HepG2 (cell line): Measurements from ENCODE around the gene KAZN. TPM values are rescaled to one million over a fixed set of nuclear protein-coding genes. Genes with fewer than 3 reads are reported as not detected.

Experiments
- ATAC-seq: fragments of 200-7000 bp; cut with Tn5 transposase; 3 replicates; pipeline ENCODE4 v1.9.1; 2020; ENCODE audit warnings: mild to moderate bottlenecking, moderate library complexity
- BruUV-seq: library from RNA; stranded (reverse); fragments of 400-500 nt; replicated peaks from 2 replicates; lab custom pipeline; 2021; lab: Mats Ljungman, UMichigan
- CTCF ChIA-PET: fragments of 300-600 bp; formaldehyde crosslinking; extraction: SDS; loops from one replicate; lab custom pipeline; 2021; ENCODE audit warnings: low total read pairs, inconsistent platforms, low intra/inter-chr PET ratio; lab: Yijun Ruan, JAX
- POLR2A ChIA-PET: fragments of 350-600 bp; sonication (Branson Sonifier 250); formaldehyde crosslinking; loops from one replicate; lab custom pipeline; 2020; ENCODE audit warnings: antibody characterized with exemption, inconsistent platforms; lab: Yijun Ruan, JAX
- DNase-seq: peaks from one replicate; pipeline ENCODE4 v3.0.0-alpha.2; 2015; ENCODE audit warnings: low spot score
- FAIRE-seq: peaks from 3 replicates; lab custom pipeline; 2011; peaks lifted over from hg19 to GRCh38; lab: Jason Lieb, UNC
- H2AFZ ChIP-seq: one replicate; pipeline ENCODE4 v1.6.1; 2011; ENCODE audit warnings: low read length, inconsistent platforms
- H3K27ac ChIP-seq: fragments of 300-600 bp; 3 replicates; pipeline ENCODE4 v1.8.0; 2011; ENCODE audit warnings: mixed run types, mild to moderate bottlenecking, mixed read lengths, low read length, inconsistent platforms; ENCODE audit not compliant: insufficient read depth; ENCODE audit errors: extremely low read length
- H3K27me3 ChIP-seq, 2 experiments: fragments of 200-600 bp in 1 of 2; 2 replicates in 1 of 2; 3 replicates in 1 of 2; pipeline versions ENCODE4 v1.6.0 to v1.8.0; 2011; ENCODE audit warnings: low read length in 2 of 2, mild to moderate bottlenecking in 2 of 2, moderate library complexity in 2 of 2, inconsistent platforms in 1 of 2; ENCODE audit not compliant: insufficient read depth in 2 of 2, control insufficient read depth in 1 of 2
- H3K36me3 ChIP-seq, 2 experiments: fragments of 200-600 bp in 1 of 2; replicated peaks in 1 of 2; 2 replicates in 1 of 2; 3 replicates in 1 of 2; pipeline versions ENCODE4 v1.5.1 to v1.8.0; 2011; ENCODE audit warnings: low read length in 2 of 2, inconsistent platforms in 1 of 2; ENCODE audit not compliant: insufficient read depth in 2 of 2, control insufficient read depth in 1 of 2
- H3K4me1 ChIP-seq: 2 replicates; pipeline ENCODE4 v1.5.1; 2012; ENCODE audit warnings: low read length, inconsistent platforms; ENCODE audit not compliant: insufficient read depth
- H3K4me2 ChIP-seq: 2 replicates; pipeline ENCODE4 v1.6.0; 2011; ENCODE audit warnings: low read depth, low read length, inconsistent platforms
- H3K4me3 ChIP-seq, 3 experiments: fragments of 200-600 bp in 1 of 3; sonication (generic), shearing (Covaris generic) in 1 of 3; replicated peaks in 1 of 3; 2 replicates each; pipeline ENCODE4 v1.5.1; 2011 to 2016; ENCODE audit warnings: low read length in 3 of 3, inconsistent platforms in 2 of 3, low read depth in 2 of 3, mild to moderate bottlenecking in 2 of 3, control low read depth in 1 of 3, mixed read lengths in 1 of 3; ENCODE audit not compliant: insufficient read depth in 1 of 3
- H3K79me2 ChIP-seq: one replicate; pipeline ENCODE4 v1.6.1; 2011; ENCODE audit warnings: low read length, inconsistent platforms; ENCODE audit not compliant: insufficient read depth
- H3K9ac ChIP-seq: 2 replicates; pipeline ENCODE4 v1.6.0; 2011; ENCODE audit warnings: mild to moderate bottlenecking, low read depth, low read length, inconsistent platforms; ENCODE audit not compliant: insufficient read depth
- H3K9me3 ChIP-seq: 2 replicates; pipeline ENCODE4 v1.5.1; 2012; ENCODE audit warnings: mild to moderate bottlenecking, low read length
- H4K20me1 ChIP-seq: 2 replicates; pipeline ENCODE4 v1.6.0; 2011; ENCODE audit warnings: inconsistent platforms, mild to moderate bottlenecking, low read length, moderate library complexity; ENCODE audit not compliant: insufficient read depth
- CAMTA2 ChIP-seq: sonication (generic); formaldehyde crosslinking; IDR thresholded peaks from 2 replicates; pipeline ENCODE4 v1.4.0; 2020; ENCODE audit warnings: mild to moderate bottlenecking, missing genetic modification reagents, borderline replicate concordance
- CCDC6 ChIP-seq: sonication (generic); formaldehyde crosslinking; IDR thresholded peaks from 2 replicates; pipeline ENCODE4 v1.8.1; 2022; ENCODE audit warnings: mild to moderate bottlenecking, missing genetic modification reagents, moderate library complexity
- GATA4 ChIP-seq: sonication (generic); IDR thresholded peaks from 2 replicates; pipeline ENCODE4 v1.6.1; 2016; ENCODE audit warnings: antibody characterized with exemption, low read depth, borderline replicate concordance
- IRF1 ChIP-seq: sonication (generic); formaldehyde crosslinking; IDR thresholded peaks from 2 replicates; pipeline ENCODE4 v1.4.0; 2020; ENCODE audit warnings: low read depth, mild to moderate bottlenecking, missing genetic modification reagents
- MLX ChIP-seq: IDR thresholded peaks from 2 replicates; pipeline ENCODE4 v1.6.1; 2016
- PITX1 ChIP-seq: sonication (generic); formaldehyde crosslinking; IDR thresholded peaks from 2 replicates; pipeline ENCODE4 v1.5.1; 2020; ENCODE audit warnings: mild to moderate bottlenecking, missing genetic modification reagents
- SMARCC2 ChIP-seq: fragments of 450-650 bp; IDR thresholded peaks from 2 replicates; pipeline ENCODE4 v1.6.1; 2017; ENCODE audit warnings: antibody characterized with exemption, mild to moderate bottlenecking
- SNRNP70 ChIP-seq: fragments of 200-400 bp; formaldehyde crosslinking; IDR thresholded peaks from 2 replicates; pipeline ENCODE4 v1.6.1; 2017; ENCODE audit warnings: mild to moderate bottlenecking, low read depth, low read length, moderate library complexity
- SP1 ChIP-seq, 2 experiments: fragments of 450-650 bp in 1 of 2; sonication (generic) in 1 of 2; formaldehyde crosslinking in 1 of 2; IDR thresholded peaks; 2 replicates each; pipeline versions ENCODE4 v1.4.0 to v1.6.1; 2016 to 2020; ENCODE audit warnings: missing genetic modification reagents in 1 of 2
- ZNF280B ChIP-seq: sonication (generic); formaldehyde crosslinking; IDR thresholded peaks from 2 replicates; pipeline ENCODE4 v1.5.0; 2020; ENCODE audit warnings: missing genetic modification reagents, mild to moderate bottlenecking, borderline replicate concordance
- ZNF331 ChIP-seq: sonication (generic); formaldehyde crosslinking; IDR thresholded peaks from 2 replicates; pipeline ENCODE4 v1.4.0; 2020; ENCODE audit warnings: missing genetic modification reagents
- ZNF33B ChIP-seq: sonication (generic); formaldehyde crosslinking; IDR thresholded peaks from 2 replicates; pipeline ENCODE4 v1.5.1; 2020; ENCODE audit warnings: mild to moderate bottlenecking, missing genetic modification reagents
- ZNF446 ChIP-seq: sonication (generic); formaldehyde crosslinking; IDR thresholded peaks from 2 replicates; pipeline ENCODE4 v1.5.0; 2020; ENCODE audit warnings: mild to moderate bottlenecking, missing genetic modification reagents
- ZNF512 ChIP-seq: sonication (generic); formaldehyde crosslinking; IDR thresholded peaks from 2 replicates; pipeline ENCODE4 v1.4.0; 2020; ENCODE audit warnings: mild to moderate bottlenecking, missing genetic modification reagents
- ZNF563 ChIP-seq: sonication (generic); formaldehyde crosslinking; IDR thresholded peaks from 2 replicates; pipeline ENCODE4 v1.8.0; 2022; ENCODE audit warnings: mild to moderate bottlenecking, moderate library complexity, missing genetic modification reagents
- ZNF629 ChIP-seq: sonication (generic); formaldehyde crosslinking; conservative IDR thresholded peaks from 2 replicates; pipeline ENCODE4 v1.5.0; 2020; ENCODE audit warnings: missing genetic modification reagents
- ZNF672 ChIP-seq: sonication (generic); formaldehyde crosslinking; IDR thresholded peaks from 2 replicates; pipeline ENCODE4 v1.8.1; 2022; ENCODE audit warnings: missing genetic modification reagents
- ZNF883 ChIP-seq: sonication (generic); formaldehyde crosslinking; IDR thresholded peaks from 2 replicates; pipeline ENCODE4 v1.5.1; 2020; ENCODE audit warnings: mild to moderate bottlenecking, missing genetic modification reagents; ENCODE audit errors: not compliant biosample characterization
- ZSCAN5A ChIP-seq: sonication (generic); formaldehyde crosslinking; IDR thresholded peaks from 2 replicates; pipeline ENCODE4 v1.8.0; 2022; ENCODE audit warnings: mild to moderate bottlenecking, missing genetic modification reagents, borderline replicate concordance
- WGBS: methylation state at CpG from one replicate; pipeline ENCODE4 v1.1.6; 2017; ENCODE audit warnings: low lambda C conversion rate; 5-methylcytosine and 5-hydroxymethylcytosine counted together
- in situ Hi-C: cut with HindIII; loops from 2 replicates; pipeline ENCODE4 v1.10.0; 2017; ENCODE audit warnings: low pct_unique_long_range_greater_than_20kb; ENCODE audit not compliant: extremely low pct_ligation_motif_present
- intact Hi-C: fragments of 100-400 bp; cut with micrococcal nuclease; formaldehyde crosslinking; loops from one replicate; pipeline ENCODE4 v1.10.0; 2022; ENCODE audit not compliant: unreplicated experiment
- polyA plus RNA-seq, 8 experiments: library from polyadenylated mRNA; depleted of rRNA in 3 of 8; stranded (reverse) in 7 of 8; unstranded in 1 of 8; fragments of >200 nt; fragmentation: Illumina TruSeq in 4 of 8; extraction: Trizol in 4 of 8; gene quantifications; 2 replicates each; pipeline versions ENCODE4 v1.2.1 to v1.2.3, GENCODE V29; 2011 to 2016; ENCODE audit warnings: low read depth in 4 of 8, missing spikeins in 1 of 8, mixed read lengths in 1 of 8; ENCODE audit not compliant: insufficient read depth in 1 of 8
- total RNA-seq, 5 experiments: library from RNA; depleted of rRNA; stranded (reverse); fragments of >200 nt; fragmentation: Illumina TruSeq; extraction: Trizol; gene quantifications; 2 replicates each; pipeline ENCODE4 v1.2.3, GENCODE V29; 2016; ENCODE audit warnings: low read depth in 1 of 5

Gene KAZN
- total and polyA plus RNA-seq, 2 of the 13 experiments (the other 11 are each of a cell fraction or from before 2014, with no cell fraction given): 10.4 to 13.5 TPM

- TF ChIP-seq ZNF446 (no peak), GATA4 (no peak), ZNF280B (CRISPR knock-in tag) (no peak), ZNF512 (CRISPR knock-in tag) (no peak), MLX (CRISPR knock-in tag) (no peak), ZNF33B (CRISPR knock-in tag) (no peak)
Observed at GRCh38 chr1:14774225-14774624, 175.7 kb downstream of the KAZN start (continued).

GRCh38 chr1:14774988-14775387, 176.5 kb downstream of the KAZN start:
- Histone ChIP-seq H3K27ac (no peak overlapping the region), H3K9ac (no peak overlapping the region), H3K79me2 (no peaks in the 10 kb centered on the region), H3K4me3 (no peak overlapping the region), H3K27me3 (peaks cover 0 to 33% of the 10 kb centered on the region in 2 experiments; a peak in 2 of 5 replicates), H2AFZ (no peak overlapping the region), H3K9me3 (no peaks in the 10 kb centered on the region), H4K20me1 (no peaks in the 10 kb centered on the region), H3K36me3 (no peaks in the 10 kb centered on the region), H3K4me1 (no peaks in the 10 kb centered on the region), H3K4me2 (no peak overlapping the region)
- FAIRE-seq (no peak), ATAC-seq (no peak), DNase-seq (no peak)
- ChIA-PET POLR2A (no interaction called here), CTCF (no interaction called here)
- in situ Hi-C loops (loop anchor here (5.0 kb wide), 1 partner anchor 272 kb away; no protein-coding TSS in a partner anchor), intact Hi-C loops (no loop called here)
- BruUV-seq: no TSS peak
- 27% methylated on average over 3 of the region's 4 CpGs for WGBS
- no peak for TF ChIP-seq ZNF331 (CRISPR knock-in tag)
- no peak for TF ChIP-seq SP1 (IDR thresholded peaks at IDR 0.05)
- TF ChIP-seq SP1 (CRISPR knock-in tag; IDR thresholded peaks at IDR 0.05): no peak
- TF ChIP-seq SNRNP70: no peak
- no peak for TF ChIP-seq ZNF883 (CRISPR knock-in tag)
- no peak for TF ChIP-seq IRF1 (CRISPR knock-in tag)
- TF ChIP-seq PITX1 (CRISPR knock-in tag): no peak
- no peak for TF ChIP-seq CAMTA2 (CRISPR knock-in tag)
- TF ChIP-seq SMARCC2: no peak
- no peak for TF ChIP-seq ZNF672
- TF ChIP-seq CCDC6 (CRISPR knock-in tag): no peak
- no peak for TF ChIP-seq ZNF563 (CRISPR knock-in tag)
- TF ChIP-seq ZSCAN5A: no peak
- TF ChIP-seq ZNF629 (CRISPR knock-in tag): no peak
